Keratinocyte (primary cell): ENCODE data around the gene EXD3.

Experiments used
- CTCF ChIP-seq, 3 experiments: IDR thresholded peaks in 1 of 3; conservative IDR thresholded peaks in 1 of 3; optimal IDR thresholded peaks in 1 of 3; 2 replicates in 2 of 3; 3 replicates in 1 of 3; pipeline versions ENCODE3 to v1.5.1; 2011; ENCODE audit warnings: low read length in 3 of 3, mild to moderate bottlenecking in 3 of 3, moderate library complexity in 2 of 3, control low read depth in 1 of 3, inconsistent platforms in 1 of 3; ENCODE audit not compliant: insufficient read depth in 2 of 3; ENCODE audit errors: extremely low read depth in 1 of 3
- EZH2 ChIP-seq: IDR thresholded peaks from one replicate; pipeline ENCODE4 v1.6.1; 2012; ENCODE audit warnings: inconsistent platforms, mild to moderate bottlenecking, low read length, moderate library complexity

- no peak for TF ChIP-seq EZH2
- no peak for TF ChIP-seq CTCF (optimal IDR thresholded peaks at IDR 0.05 in 1 of 3, IDR thresholded peaks at IDR 0.05 in 1 of 3, conservative IDR thresholded peaks at IDR 0.05 in 1 of 3; ENCODE audit: extremely low read depth in 1 of 3, insufficient read depth in 2 of 3, low read length in 3 of 3)
Measured at GRCh38 chr9:137309368-137310188, 113.4 kb downstream of the EXD3 start.
